ENCODE results near the gene ADAMTS20.

ADAMTS20 gene

DNA sequence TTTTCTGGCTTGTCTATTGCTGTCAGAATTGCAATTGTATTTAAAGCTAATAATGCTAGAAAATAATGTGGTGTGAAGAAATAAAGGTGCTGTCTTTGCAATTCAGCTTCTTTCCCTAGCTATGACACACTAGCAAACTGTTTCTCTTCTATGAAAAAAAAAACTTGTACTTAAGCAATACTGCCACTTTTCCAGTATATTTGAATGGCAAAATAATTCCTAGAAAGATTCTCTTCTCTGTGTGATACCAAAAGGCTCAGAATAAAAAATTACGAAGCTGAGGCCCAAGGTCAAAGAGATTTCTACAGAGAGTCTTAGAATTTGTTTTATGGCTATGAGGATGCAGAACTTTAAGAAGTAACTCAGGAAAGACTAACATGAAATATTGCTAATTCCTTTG, 235.5 kb downstream of the ADAMTS20 start:
- DNase-seq (ENCODE audit: low read depth, low spot score) = no peak

DNA sequence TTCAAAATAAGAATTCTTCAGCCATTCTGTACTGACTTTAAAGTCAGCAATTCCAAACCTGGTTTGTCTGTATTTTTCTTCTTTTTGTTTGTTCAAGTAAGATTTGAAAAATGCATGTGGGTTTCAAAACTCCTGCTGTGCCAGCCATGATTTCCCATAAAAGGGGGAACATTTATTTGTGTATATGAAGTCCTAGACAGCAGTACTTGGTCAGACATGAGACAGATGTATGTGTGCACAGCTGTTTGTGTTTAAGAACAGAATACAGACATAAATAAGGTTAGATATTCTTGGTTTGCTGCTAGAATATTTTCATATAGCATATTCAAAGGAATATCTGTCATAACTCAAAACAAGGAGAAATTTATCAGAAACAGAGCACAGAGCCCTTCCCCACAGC, 236.0 kb downstream of the ADAMTS20 start:
- DNase-seq (ENCODE audit: low read depth, low spot score) = no peak

DNA sequence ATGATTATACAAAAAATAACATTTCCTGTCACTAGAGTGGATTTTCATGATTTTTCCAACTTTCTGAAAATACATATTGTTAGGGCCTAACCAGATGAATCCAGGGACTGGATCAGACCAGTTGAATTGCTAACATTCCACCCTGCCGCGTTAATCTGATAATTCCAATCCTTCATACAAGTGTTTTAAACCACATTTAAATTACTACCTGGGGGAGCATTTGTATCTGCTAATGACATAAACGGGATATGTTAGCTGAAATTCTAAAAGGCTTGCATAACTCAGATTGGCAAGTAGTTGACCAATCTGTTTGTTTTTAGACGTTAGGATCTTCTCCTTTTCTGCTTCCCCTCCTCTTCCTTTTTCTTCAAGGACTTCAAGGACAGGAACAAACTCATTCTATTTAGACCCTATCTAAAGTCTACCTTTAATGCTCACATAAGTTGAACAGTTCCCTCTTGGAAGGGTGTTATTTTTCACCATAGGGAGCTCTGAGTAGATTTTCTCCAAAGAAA, 239.0 kb downstream of the ADAMTS20 start:
- no peak for DNase-seq (ENCODE audit: low read depth, low spot score)

DNA sequence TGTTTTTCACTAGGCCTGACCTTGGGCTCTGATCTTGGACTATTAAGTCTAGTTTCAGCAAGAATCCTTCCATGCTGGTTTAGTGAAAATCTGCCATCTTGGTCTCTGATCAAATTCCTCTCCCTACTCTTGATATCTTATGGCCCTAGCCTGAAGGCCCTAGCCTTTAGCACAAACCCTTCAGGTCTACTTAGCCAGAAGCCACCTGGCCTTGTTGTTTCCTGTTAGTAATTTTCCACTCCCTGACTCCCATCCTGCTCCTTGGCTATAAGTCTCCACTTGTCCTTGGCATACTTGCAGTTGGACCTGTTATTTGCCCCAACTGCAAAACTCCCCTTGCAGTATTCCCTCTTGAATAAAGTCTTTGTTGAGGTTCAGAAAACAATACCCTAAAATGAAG, 241.4 kb downstream of the ADAMTS20 start:
- DNase-seq (ENCODE audit: low read depth, low spot score) = no peak

DNA sequence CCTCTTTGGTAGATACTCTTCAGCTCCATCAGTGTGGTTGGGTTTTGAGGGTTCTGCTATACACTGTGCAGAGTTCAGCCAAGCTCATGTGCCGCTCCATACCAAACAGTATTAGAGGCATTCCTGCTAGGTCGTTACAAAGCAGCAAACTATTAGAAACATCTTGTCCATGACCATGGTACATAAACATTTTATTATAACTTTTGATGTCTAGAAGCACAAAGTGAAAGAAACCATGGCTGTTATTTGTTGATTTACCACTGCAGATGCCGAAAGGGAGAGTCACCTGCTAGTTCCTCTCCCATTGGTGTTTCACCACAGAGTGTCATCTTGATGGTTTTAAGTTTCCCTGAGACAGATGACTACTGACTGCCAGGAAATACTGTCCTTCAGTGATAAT, 242.0 kb downstream of the ADAMTS20 start:
- no peak for DNase-seq (ENCODE audit: low read depth, low spot score)

DNA sequence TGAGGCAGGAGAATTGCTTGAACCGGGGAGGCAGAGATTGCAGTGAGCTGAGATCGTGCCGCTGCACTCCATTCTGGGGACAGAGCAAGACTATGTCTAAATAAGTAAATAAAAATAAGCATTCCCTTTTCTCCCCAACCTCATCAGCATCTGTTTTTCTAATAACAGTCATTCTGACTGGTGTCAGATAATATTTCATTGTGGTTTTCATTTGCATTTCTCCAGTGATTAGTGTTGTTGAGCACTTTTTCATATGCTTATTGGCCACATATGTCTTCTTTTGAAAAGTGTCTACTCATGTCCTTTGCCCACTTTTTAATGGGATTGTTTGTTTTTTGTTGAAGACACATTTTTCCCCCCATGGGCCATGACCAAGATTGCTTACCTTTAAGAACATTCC, 243.2 kb downstream of the ADAMTS20 start:
- DNase-seq (ENCODE audit: low read depth, low spot score) = no peak

DNA sequence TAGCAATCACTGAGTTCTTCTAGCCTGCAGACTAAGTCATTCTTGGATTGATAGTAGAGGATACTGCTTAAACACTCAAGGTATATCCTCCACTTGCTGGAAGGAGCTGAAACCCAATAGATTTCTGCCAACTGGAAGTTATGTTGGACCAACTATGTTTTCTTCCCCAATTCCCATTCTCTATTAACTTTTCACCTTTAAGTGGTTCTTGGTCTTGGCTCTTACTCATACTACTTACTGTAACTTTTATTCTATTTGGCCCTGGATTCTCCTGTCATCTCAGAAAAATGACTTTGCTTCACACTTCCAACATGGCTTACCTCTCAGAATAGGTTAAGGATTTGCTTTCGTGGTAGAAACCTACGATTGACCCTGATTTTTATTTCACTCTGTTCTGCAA, 244.9 kb downstream of the ADAMTS20 start:
- no peak for DNase-seq (ENCODE audit: low read depth, low spot score)

DNA sequence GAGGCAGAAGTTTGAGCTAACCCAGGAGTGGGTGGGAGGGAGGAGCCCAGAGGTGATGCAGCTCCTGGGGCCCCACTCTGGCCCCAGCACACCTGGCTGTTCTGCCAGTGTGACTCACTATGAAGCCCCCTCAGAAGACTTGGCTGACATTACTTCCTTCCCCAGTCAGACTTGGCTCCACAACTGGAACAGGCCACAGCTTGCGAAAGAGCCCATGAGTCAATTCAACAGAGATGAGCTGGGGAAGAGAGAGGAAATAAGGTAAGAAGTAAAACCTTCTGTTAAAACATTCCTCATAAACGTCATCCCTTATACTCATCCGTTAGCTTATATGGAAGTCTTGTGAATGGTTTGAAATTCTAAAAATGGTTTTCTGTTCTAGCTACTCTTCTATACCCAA, 245.9 kb downstream of the ADAMTS20 start:
- no peak for DNase-seq (ENCODE audit: low read depth, low spot score)

DNA sequence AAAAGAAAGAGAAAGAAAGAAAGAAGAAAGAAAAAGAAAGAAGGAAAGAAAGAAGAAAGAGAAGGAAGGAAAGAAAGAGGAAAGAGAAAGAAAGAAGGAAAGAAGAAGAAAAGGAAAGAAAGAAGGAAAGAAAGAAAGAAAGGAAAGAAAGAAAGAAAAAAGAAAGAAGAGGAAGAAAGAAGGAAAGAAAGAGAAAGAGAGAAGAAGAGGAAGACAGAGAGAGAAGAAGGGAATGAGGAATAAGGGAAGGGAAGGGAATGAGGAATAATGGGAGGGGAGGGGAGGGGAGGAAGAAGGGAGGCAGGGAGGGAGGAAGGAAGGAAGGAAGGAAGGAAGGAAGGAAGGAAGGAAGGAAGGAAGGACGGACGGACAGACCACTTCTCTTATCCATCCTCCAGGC, 246.9 kb downstream of the ADAMTS20 start:
- DNase-seq (ENCODE audit: low read depth, low spot score) = no peak
